ENCODE results near the gene RFNG.

DNA sequence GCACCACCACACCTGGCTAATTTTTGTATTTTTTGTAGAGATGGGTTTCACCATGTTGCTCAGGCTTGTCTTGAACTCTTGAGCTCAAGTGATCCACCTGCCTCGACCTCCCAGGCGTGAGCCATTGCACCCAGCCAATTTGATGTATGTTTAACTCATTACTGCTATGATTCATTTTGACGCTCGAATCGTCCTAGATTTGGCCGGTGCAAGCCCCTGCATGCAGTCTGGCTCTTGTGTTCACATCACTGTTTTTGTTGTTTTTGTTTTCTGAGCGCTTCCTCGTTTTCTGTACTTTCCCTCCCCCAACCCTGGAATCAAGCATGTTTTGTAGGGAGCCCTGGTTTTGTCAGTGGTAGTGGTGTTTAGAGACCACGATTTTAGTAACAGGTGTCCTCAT, 21.8 kb upstream of the RFNG start:
- no peak for TF ChIP-seq EZH2phosphoT487 (IDR thresholded peaks at IDR 0.05; ENCODE audit: borderline replicate concordance, low read length)
- no peak for TF ChIP-seq EZH2 (IDR thresholded peaks at IDR 0.05; ENCODE audit: low read length, unreplicated experiment)
